Stimulated activated CD4-positive, alpha-beta T cell treated with anti-CD3 and anti-CD28 coated beads, TNF-alpha, amount 100 ng/mL, for 1 hour (primary cell): Measurements from ENCODE around the gene TALDO1.

Experiments
- DNase-seq, 3 donors: peaks; one replicate each; pipeline ENCODE4 v3.0.0-alpha.2; 2020; ENCODE audit warnings: low read depth in 3 of 3, low spot score in 1 of 3

The TALDO1 gene

GRCh38 chr11:786235-787083 lies 39.2 kb downstream of the TALDO1 start:
- DNase-seq: no peak

- no peak for DNase-seq
Measured at GRCh38 chr11:787084-787675, 39.9 kb downstream of the TALDO1 start.

GRCh38 chr11:788009-788640 lies 40.9 kb downstream of the TALDO1 start:
- no peak for DNase-seq

- no peak for DNase-seq
Measured at GRCh38 chr11:788953-789940, 42.0 kb downstream of the TALDO1 start.

- DNase-seq: peak in 1 of 3 donors; percentile 50
Measured at GRCh38 chr11:789943-790342, 42.7 kb downstream of the TALDO1 start, which contains the start of gene CEND1. CEND1 (minus strand) TSS chr11:790090; CDS start chr11:788576, 1,514 bp downstream.

- no peak for DNase-seq
Measured at GRCh38 chr11:790721-791564, 43.7 kb downstream of the TALDO1 start.

- no peak for DNase-seq
Measured at GRCh38 chr11:791658-792534, 44.6 kb downstream of the TALDO1 start.

- no peak for DNase-seq
Measured at GRCh38 chr11:792535-792821, 45.2 kb downstream of the TALDO1 start.

- no peak for DNase-seq
Measured at GRCh38 chr11:792873-793272, 45.6 kb downstream of the TALDO1 start.

- DNase-seq: no peak
Measured at GRCh38 chr11:793556-793955, 46.3 kb downstream of the TALDO1 start.

- no peak for DNase-seq
Measured at GRCh38 chr11:794013-794765, 46.9 kb downstream of the TALDO1 start.

GRCh38 chr11:794766-795633 lies 47.7 kb downstream of the TALDO1 start:
- DNase-seq: no peak

GRCh38 chr11:795634-796564 lies 48.6 kb downstream of the TALDO1 start:
- peak in 2 of 3 donors; percentile 53 to 63 for DNase-seq

GRCh38 chr11:796565-797295 lies 49.5 kb downstream of the TALDO1 start:
- no peak for DNase-seq

- DNase-seq: peak; percentile 24 to 54 (median 36)
Measured at GRCh38 chr11:797296-798092, 50.2 kb downstream of the TALDO1 start.
